Measurements from ENCODE around the gene AP4M1.

DNA sequence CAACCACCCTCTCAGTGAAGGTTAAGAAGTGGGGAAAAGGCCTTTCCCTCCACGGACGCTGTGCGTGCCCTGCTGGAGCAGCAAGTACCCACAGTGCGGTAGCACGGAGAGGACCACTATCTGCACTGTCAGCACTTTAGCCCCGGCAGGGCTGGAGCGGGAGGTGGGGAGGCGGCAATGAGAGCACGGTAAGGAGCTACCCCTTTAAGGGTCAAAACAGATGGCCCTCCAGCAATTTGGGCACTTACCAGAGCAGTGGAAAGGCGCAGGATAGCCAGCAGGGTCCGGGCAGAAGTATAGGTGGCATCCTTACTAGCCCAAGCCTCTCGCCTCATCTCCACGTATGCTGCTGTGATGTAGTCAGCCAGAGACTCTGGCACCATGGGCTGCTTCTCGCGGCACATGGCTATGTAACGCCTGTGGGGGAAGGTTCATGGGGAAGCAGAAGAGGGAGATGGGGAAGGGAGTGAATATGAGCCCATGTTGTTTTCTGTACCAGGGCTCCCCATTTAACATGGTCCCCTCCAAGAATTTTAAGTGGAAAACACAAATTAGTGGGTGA, 7.4 kb upstream of the AP4M1 start:
- TF ChIP-seq RARB (CRISPR knock-in tag; IDR thresholded peaks at IDR 0.05) (no peak), ISL1 (CRISPR knock-in tag; IDR thresholded peaks at IDR 0.05) (no peak), OSR1 (CRISPR knock-in tag; IDR thresholded peaks at IDR 0.05) (no peak), ARNTL (CRISPR knock-in tag; IDR thresholded peaks at IDR 0.05; ENCODE audit: borderline replicate concordance, low read depth) (no peak), PATZ1 (CRISPR knock-in tag; IDR thresholded peaks at IDR 0.05; ENCODE audit: borderline replicate concordance) (0 out of 2 replicates have a peak, but pooled peaks have one; percentile 26), CSDC2 (CRISPR knock-in tag; IDR thresholded peaks at IDR 0.05) (no peak), ZNF565 (CRISPR knock-in tag; conservative IDR thresholded peaks at IDR 0.05; ENCODE audit: low read depth) (no peak), SNAI2 (CRISPR knock-in tag; IDR thresholded peaks at IDR 0.05) (no peak), CSRNP3 (CRISPR knock-in tag; IDR thresholded peaks at IDR 0.05) (no peak), ZNF70 (CRISPR knock-in tag; IDR thresholded peaks at IDR 0.05) (no peak)
